H9 (cell line): ENCODE results near the gene CPNE5. TPM values are rescaled to one million over a fixed set of nuclear protein-coding genes. Genes with fewer than 3 reads are reported as not detected.

Experiments
- DNase-seq: peaks from one replicate; pipeline ENCODE4 v3.0.0-alpha.2; 2017
- H2AFZ ChIP-seq: one replicate; pipeline ENCODE4 v1.6.1; 2013; ENCODE audit warnings: mild to moderate bottlenecking, low read length, control low read depth, moderate library complexity
- H2AK5ac ChIP-seq: 2 replicates; pipeline ENCODE4 v1.6.1; 2013; ENCODE audit warnings: low read length, control low read depth, mixed read lengths; ENCODE audit not compliant: insufficient read length
- H2BK120ac ChIP-seq: one replicate; pipeline ENCODE4 v1.6.1; 2013; ENCODE audit warnings: low read depth, mild to moderate bottlenecking, low read length, control low read depth, inconsistent platforms; ENCODE audit not compliant: poor library complexity, severe bottlenecking
- H2BK12ac ChIP-seq: 2 replicates; pipeline ENCODE4 v1.6.1; 2013; ENCODE audit warnings: low read length, control low read depth, mixed read lengths, low read depth; ENCODE audit not compliant: insufficient read length
- H2BK15ac ChIP-seq: 2 replicates; pipeline ENCODE4 v1.6.1; 2013; ENCODE audit warnings: low read depth, low read length, control low read depth
- H2BK20ac ChIP-seq: one replicate; pipeline ENCODE4 v1.6.1; 2013; ENCODE audit warnings: low read depth, mild to moderate bottlenecking, low read length, control low read depth, inconsistent platforms; ENCODE audit not compliant: poor library complexity, severe bottlenecking
- H2BK5ac ChIP-seq: 2 replicates; pipeline ENCODE4 v1.6.1; 2013; ENCODE audit warnings: low read length, control low read depth, mixed read lengths; ENCODE audit not compliant: insufficient read length
- H3K14ac ChIP-seq: 2 replicates; pipeline ENCODE4 v1.6.1; 2013; ENCODE audit warnings: low read length, control low read depth; ENCODE audit not compliant: insufficient read depth
- H3K18ac ChIP-seq: 2 replicates; pipeline ENCODE4 v1.6.1; 2013; ENCODE audit warnings: low read depth, mild to moderate bottlenecking, mixed read lengths, low read length, control low read depth; ENCODE audit not compliant: insufficient read length
- H3K23ac ChIP-seq: 2 replicates; pipeline ENCODE4 v1.6.1; 2013; ENCODE audit warnings: low read length, control low read depth, mixed read lengths, low read depth; ENCODE audit not compliant: insufficient read length
- H3K23me2 ChIP-seq: 2 replicates; pipeline ENCODE4 v1.6.1; 2013; ENCODE audit warnings: low read depth, mild to moderate bottlenecking, mixed read lengths, low read length, control low read depth; ENCODE audit not compliant: insufficient read length, poor library complexity, severe bottlenecking
- H3K27ac ChIP-seq: 2 replicates; pipeline ENCODE4 v1.5.1; 2013; ENCODE audit warnings: low read length, control low read depth, mixed read lengths, low read depth; ENCODE audit not compliant: insufficient read length
- H3K27me3 ChIP-seq: 2 replicates; pipeline ENCODE4 v1.6.1; 2013; ENCODE audit warnings: low read length, control low read depth, inconsistent platforms; ENCODE audit not compliant: insufficient read depth
- H3K4ac ChIP-seq: 2 replicates; pipeline ENCODE4 v1.6.1; 2013; ENCODE audit warnings: low read depth, mild to moderate bottlenecking, control low read depth, inconsistent platforms, low read length, moderate library complexity
- H3K4me1 ChIP-seq: 2 replicates; pipeline ENCODE4 v1.6.1; 2013; ENCODE audit warnings: low read length, control low read depth, inconsistent platforms; ENCODE audit not compliant: insufficient read depth
- H3K4me2 ChIP-seq: 2 replicates; pipeline ENCODE4 v1.6.1; 2013; ENCODE audit warnings: low read length, control low read depth, mixed read lengths; ENCODE audit not compliant: insufficient read length, insufficient read depth
- H3K56ac ChIP-seq: 2 replicates; pipeline ENCODE4 v1.6.1; 2013; ENCODE audit warnings: low read depth, mild to moderate bottlenecking, mixed read lengths, low read length, control low read depth; ENCODE audit not compliant: insufficient read length
- H3K79me1 ChIP-seq: 2 replicates; pipeline ENCODE4 v1.6.1; 2013; ENCODE audit warnings: low read depth, mild to moderate bottlenecking, moderate library complexity, low read length, control low read depth, inconsistent platforms; ENCODE audit not compliant: insufficient read depth, poor library complexity, severe bottlenecking
- H3K79me2 ChIP-seq: 2 replicates; pipeline ENCODE4 v1.6.1; 2013; ENCODE audit warnings: low read length, control low read depth, inconsistent platforms; ENCODE audit not compliant: insufficient read depth
- H3K9ac ChIP-seq: 2 replicates; pipeline ENCODE4 v1.6.1; 2013; ENCODE audit warnings: low read length, control low read depth, mixed read lengths; ENCODE audit not compliant: insufficient read length; ENCODE audit errors: extremely low read depth
- H3K9me3 ChIP-seq: one replicate; pipeline ENCODE4 v1.6.1; 2013; ENCODE audit warnings: low read depth, low read length, inconsistent platforms; ENCODE audit not compliant: control insufficient read depth
- H3T11ph ChIP-seq: one replicate; pipeline ENCODE4 v1.6.1; 2013; ENCODE audit warnings: mild to moderate bottlenecking, low read length, control low read depth, inconsistent platforms
- H4K20me1 ChIP-seq: one replicate; pipeline ENCODE4 v1.6.1; 2013; ENCODE audit not compliant: control insufficient read depth, insufficient read length, insufficient read depth
- H4K5ac ChIP-seq: 2 replicates; pipeline ENCODE4 v1.6.1; 2013; ENCODE audit warnings: low read depth, mild to moderate bottlenecking, mixed read lengths, low read length, control low read depth; ENCODE audit not compliant: insufficient read length
- H4K8ac ChIP-seq: replicated peaks from 2 replicates; pipeline ENCODE4 v1.6.1; 2013; ENCODE audit warnings: low read length, control low read depth, mixed read lengths, low read depth; ENCODE audit not compliant: insufficient read length
- H4K91ac ChIP-seq: 2 replicates; pipeline ENCODE4 v1.6.1; 2013; ENCODE audit warnings: low read depth, mild to moderate bottlenecking, moderate library complexity, mixed read lengths, low read length, control low read depth; ENCODE audit not compliant: insufficient read length
- H3K27ac Mint-ChIP-seq, 3 experiments: 2 replicates in 2 of 3; 3 replicates in 1 of 3; pipeline ENCODE4 v1.8.0; 2020 to 2021; ENCODE audit warnings: mixed read lengths in 3 of 3, mild to moderate bottlenecking in 1 of 3, moderate library complexity in 1 of 3
- H3K27me3 Mint-ChIP-seq: 2 replicates; pipeline ENCODE4 v1.8.0; 2021; ENCODE audit warnings: low read depth, mild to moderate bottlenecking, moderate library complexity, mixed read lengths
- H3K36me3 Mint-ChIP-seq, 3 experiments: 2 replicates in 2 of 3; 3 replicates in 1 of 3; pipeline ENCODE4 v1.8.0; 2020 to 2021; ENCODE audit warnings: low read depth in 3 of 3, mixed read lengths in 3 of 3; ENCODE audit not compliant: insufficient read depth in 1 of 3
- H3K4me1 Mint-ChIP-seq, 2 experiments: 2 replicates each; pipeline ENCODE4 v1.8.0; 2020; ENCODE audit warnings: mixed read lengths in 2 of 2
- H3K4me3 Mint-ChIP-seq, 2 experiments: 2 replicates in 1 of 2; 3 replicates in 1 of 2; pipeline ENCODE4 v1.8.0; 2020 to 2021; ENCODE audit warnings: mild to moderate bottlenecking in 2 of 2, mixed read lengths in 2 of 2, moderate library complexity in 1 of 2
- H3K9me3 Mint-ChIP-seq, 2 experiments: 2 replicates in 1 of 2; 3 replicates in 1 of 2; pipeline ENCODE4 v1.8.0; 2020; ENCODE audit warnings: mild to moderate bottlenecking in 2 of 2, mixed read lengths in 2 of 2, moderate library complexity in 1 of 2
- WGBS: extraction: QIAGEN DNeasy Blood & Tissue Kit; methylation state at CpG from one replicate; pipeline ENCODE4 v1.1.7; 2013; ENCODE audit warnings: missing lambda C conversion rate, low lambda C conversion rate, mixed read lengths; ENCODE audit not compliant: insufficient read length; ENCODE audit errors: extremely low coverage; 5-methylcytosine and 5-hydroxymethylcytosine counted together
- total RNA-seq: library from RNA; stranded (reverse); gene quantifications from 2 replicates; pipeline ENCODE4 v1.2.1, GENCODE V29; 2021
- TF ChIP-seq, protein P1 (sequence below): fragments of 200-600 bp; sonication (generic); conservative IDR thresholded peaks from 3 replicates; pipeline ENCODE4 v1.8.0; 2021; ENCODE audit warnings: antibody characterized with exemption, mild to moderate bottlenecking

CPNE5 gene
- total RNA-seq, 1 experiment from 2014 or later: 0.52 TPM

DNA sequence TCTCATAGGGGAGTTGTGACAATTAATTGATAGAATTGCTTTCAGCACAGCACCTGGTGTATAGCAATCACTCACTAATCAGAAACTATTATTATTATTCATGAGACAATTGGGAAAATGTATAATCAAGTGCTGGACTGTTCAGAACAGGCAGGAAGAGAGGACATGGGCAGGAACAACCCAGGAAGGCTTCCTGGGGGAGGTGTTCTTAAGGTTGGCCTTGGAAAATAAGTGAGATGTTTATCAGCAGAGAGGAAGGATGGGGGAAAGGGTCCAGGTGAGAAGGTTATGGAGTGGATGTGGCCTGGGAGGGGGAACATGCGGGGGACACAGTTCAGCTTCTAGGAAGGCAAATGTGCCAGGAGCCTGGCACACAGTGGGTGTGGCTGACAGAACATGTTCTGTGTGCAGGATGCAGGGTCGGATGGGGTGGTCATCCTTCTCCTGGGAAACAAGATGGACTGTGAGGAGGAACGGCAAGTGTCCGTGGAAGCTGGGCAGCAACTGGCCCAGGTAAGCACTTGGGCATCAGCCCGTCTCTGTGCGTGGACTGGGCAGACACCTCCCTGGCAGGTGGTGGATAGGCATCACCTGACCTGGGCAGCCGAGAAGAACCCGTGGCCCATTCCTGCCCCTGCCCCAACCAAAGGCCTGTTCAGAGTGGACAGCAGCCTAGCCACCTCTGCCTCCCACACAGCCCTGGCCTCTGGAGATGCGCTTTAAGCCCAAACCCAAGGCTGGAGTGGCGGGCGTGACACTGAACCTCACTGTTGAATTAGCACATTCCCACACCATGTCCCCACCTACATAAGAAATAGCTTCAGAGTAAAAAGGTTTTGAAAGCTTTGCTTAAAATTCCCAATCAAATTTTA, 110.7 kb downstream of the CPNE5 start:
- no peaks in the 10 kb centered on the region; a peak in 1 of 5 replicates for H3K9me3 Mint-ChIP-seq
- H3K4me3 Mint-ChIP-seq: no peak overlapping the region
- H3K27ac ChIP-seq: no peak overlapping the region
- H2BK20ac ChIP-seq: no peak overlapping the region
- no peak overlapping the region for H2AK5ac ChIP-seq
- no peak overlapping the region for H3T11ph ChIP-seq
- no peak overlapping the region for H3K14ac ChIP-seq
- no peaks in the 10 kb centered on the region for H3K27me3 ChIP-seq
- no peak overlapping the region for H2BK12ac ChIP-seq
- H3K27ac Mint-ChIP-seq: no peak overlapping the region
- H3K4me1 Mint-ChIP-seq: peaks cover 10 to 11% of the 10 kb centered on the region in 2 experiments
- no peak overlapping the region for H2AFZ ChIP-seq
- TF ChIP-seq, protein P1, sequence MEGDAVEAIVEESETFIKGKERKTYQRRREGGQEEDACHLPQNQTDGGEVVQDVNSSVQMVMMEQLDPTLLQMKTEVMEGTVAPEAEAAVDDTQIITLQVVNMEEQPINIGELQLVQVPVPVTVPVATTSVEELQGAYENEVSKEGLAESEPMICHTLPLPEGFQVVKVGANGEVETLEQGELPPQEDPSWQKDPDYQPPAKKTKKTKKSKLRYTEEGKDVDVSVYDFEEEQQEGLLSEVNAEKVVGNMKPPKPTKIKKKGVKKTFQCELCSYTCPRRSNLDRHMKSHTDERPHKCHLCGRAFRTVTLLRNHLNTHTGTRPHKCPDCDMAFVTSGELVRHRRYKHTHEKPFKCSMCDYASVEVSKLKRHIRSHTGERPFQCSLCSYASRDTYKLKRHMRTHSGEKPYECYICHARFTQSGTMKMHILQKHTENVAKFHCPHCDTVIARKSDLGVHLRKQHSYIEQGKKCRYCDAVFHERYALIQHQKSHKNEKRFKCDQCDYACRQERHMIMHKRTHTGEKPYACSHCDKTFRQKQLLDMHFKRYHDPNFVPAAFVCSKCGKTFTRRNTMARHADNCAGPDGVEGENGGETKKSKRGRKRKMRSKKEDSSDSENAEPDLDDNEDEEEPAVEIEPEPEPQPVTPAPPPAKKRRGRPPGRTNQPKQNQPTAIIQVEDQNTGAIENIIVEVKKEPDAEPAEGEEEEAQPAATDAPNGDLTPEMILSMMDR: no peak
- no peak overlapping the region for H3K9ac ChIP-seq
- no peak overlapping the region for H3K18ac ChIP-seq
- H3K36me3 Mint-ChIP-seq: no peaks in the 10 kb centered on the region; a peak in 1 of 7 replicates
- no peak overlapping the region for H4K5ac ChIP-seq
- H3K56ac ChIP-seq: no peak overlapping the region
- WGBS: no CpG with 5 or more reads among the region's 11 CpGs
- H4K91ac ChIP-seq: no peak overlapping the region
- no peak for DNase-seq
- H2BK15ac ChIP-seq: no peak overlapping the region
- no peak overlapping the region for H2BK120ac ChIP-seq
- H3K23me2 ChIP-seq: no peaks in the 10 kb centered on the region
- H3K23ac ChIP-seq: no peak overlapping the region
- H3K4me1 ChIP-seq: no peaks in the 10 kb centered on the region; the same call in 1 of the 2 replicates
- H2BK5ac ChIP-seq: no peak overlapping the region
- H3K4me2 ChIP-seq: no peak overlapping the region
- H3K27me3 Mint-ChIP-seq: peaks cover 19% of the 10 kb centered on the region
- no peaks in the 10 kb centered on the region for H3K9me3 ChIP-seq
- H3K79me2 ChIP-seq: no peaks in the 10 kb centered on the region
- no peaks in the 10 kb centered on the region for H4K20me1 ChIP-seq
- H3K4ac ChIP-seq: no peak overlapping the region
- H3K79me1 ChIP-seq: no peaks in the 10 kb centered on the region
- no peak overlapping the region for H4K8ac ChIP-seq
